Mesothelial cell of epicardium (in vitro differentiated cells): ENCODE measurements around the gene COX7C. TPM values are rescaled to one million over a fixed set of nuclear protein-coding genes. Genes with fewer than 3 reads are reported as not detected.

ENCODE experiments used
- DNase-seq, 2 experiments: peaks; one replicate each; pipeline ENCODE4 v3.0.0; 2021; ENCODE audit warnings: low spot score in 2 of 2; ENCODE audit not compliant: unreplicated experiment in 2 of 2
- H3K27ac Mint-ChIP-seq: 2 replicates; pipeline ENCODE4 v1.8.0; 2021; ENCODE audit warnings: mixed read lengths
- H3K27me3 Mint-ChIP-seq: 2 replicates; pipeline ENCODE4 v1.8.0; 2021; ENCODE audit warnings: low read depth, mixed read lengths
- H3K36me3 Mint-ChIP-seq: 2 replicates; pipeline ENCODE4 v1.8.0; 2021; ENCODE audit warnings: mixed read lengths
- H3K4me1 Mint-ChIP-seq: 2 replicates; pipeline ENCODE4 v1.8.0; 2021; ENCODE audit warnings: mixed read lengths
- H3K4me3 Mint-ChIP-seq: 2 replicates; pipeline ENCODE4 v1.8.0; 2021; ENCODE audit warnings: mild to moderate bottlenecking, moderate library complexity, mixed read lengths
- H3K9me3 Mint-ChIP-seq: 2 replicates; pipeline ENCODE4 v1.8.0; 2021; ENCODE audit warnings: mixed read lengths
- CTCF ChIP-seq: fragments of 200-600 bp; sonication (generic); IDR thresholded peaks from one replicate; pipeline ENCODE4 v1.5.0; 2021; ENCODE audit warnings: antibody characterized with exemption; ENCODE audit not compliant: unreplicated experiment
- total RNA-seq: library from RNA; stranded (reverse); gene quantifications from 3 replicates; pipeline ENCODE4 v1.2.1, GENCODE V29; 2021

Gene COX7C
- total RNA-seq, 1 donor from 2014 or later = 480 TPM

- H3K4me3 Mint-ChIP-seq = no peak overlapping the region
- no peaks in the 10 kb centered on the region for H3K9me3 Mint-ChIP-seq
- H3K27ac Mint-ChIP-seq = no peak overlapping the region
- no peak for TF ChIP-seq CTCF
- peaks cover 14% of the 10 kb centered on the region for H3K36me3 Mint-ChIP-seq
- H3K27me3 Mint-ChIP-seq = peaks cover 2% of the 10 kb centered on the region
- DNase-seq = no peak
- H3K4me1 Mint-ChIP-seq = no peaks in the 10 kb centered on the region
Measured at GRCh38 chr5:86626149-86626548, 8.4 kb downstream of the COX7C start.

- TF ChIP-seq CTCF = no peak
- H3K4me1 Mint-ChIP-seq = no peaks in the 10 kb centered on the region
- peaks cover 2% of the 10 kb centered on the region for H3K27me3 Mint-ChIP-seq
- H3K9me3 Mint-ChIP-seq = no peaks in the 10 kb centered on the region
- DNase-seq = no peak
- H3K36me3 Mint-ChIP-seq = no peaks in the 10 kb centered on the region
- no peak overlapping the region for H3K4me3 Mint-ChIP-seq
- H3K27ac Mint-ChIP-seq = no peak overlapping the region
Measured at GRCh38 chr5:86631165-86631564, 13.4 kb downstream of the COX7C start.

GRCh38 chr5:86640998-86641397 is 23.3 kb downstream of the COX7C start:
- no peak overlapping the region for H3K27ac Mint-ChIP-seq

GRCh38 chr5:86644843-86645242 is 27.1 kb downstream of the COX7C start:
- Mint-ChIP-seq H3K4me1 (peaks cover 2% of the 10 kb centered on the region), H3K9me3 (no peaks in the 10 kb centered on the region), H3K27ac (no peak overlapping the region), H3K27me3 (no peaks in the 10 kb centered on the region), H3K36me3 (no peaks in the 10 kb centered on the region), H3K4me3 (no peak overlapping the region)
- no peak for TF ChIP-seq CTCF
- DNase-seq = no peak

More at GRCh38 chr5:86640998-86641397, 23.3 kb downstream of the COX7C start:
- no peak for TF ChIP-seq CTCF
- no peak overlapping the region for H3K4me3 Mint-ChIP-seq
- H3K4me1 Mint-ChIP-seq = peaks cover 2% of the 10 kb centered on the region
- no peaks in the 10 kb centered on the region for H3K27me3 Mint-ChIP-seq
- DNase-seq = no peak
- H3K9me3 Mint-ChIP-seq = no peaks in the 10 kb centered on the region
- no peaks in the 10 kb centered on the region for H3K36me3 Mint-ChIP-seq

- no peaks in the 10 kb centered on the region for H3K27me3 Mint-ChIP-seq
- peaks cover 2% of the 10 kb centered on the region for H3K4me1 Mint-ChIP-seq
- H3K27ac Mint-ChIP-seq = no peak overlapping the region
- no peak for DNase-seq
- no peak for TF ChIP-seq CTCF
- no peaks in the 10 kb centered on the region for H3K36me3 Mint-ChIP-seq
- H3K9me3 Mint-ChIP-seq = no peaks in the 10 kb centered on the region
- H3K4me3 Mint-ChIP-seq = no peak overlapping the region
Measured at GRCh38 chr5:86645885-86646284, 28.1 kb downstream of the COX7C start.

GRCh38 chr5:86646671-86647070 is 28.9 kb downstream of the COX7C start:
- Mint-ChIP-seq H3K27ac (no peak overlapping the region), H3K36me3 (no peaks in the 10 kb centered on the region), H3K4me3 (no peak overlapping the region), H3K4me1 (no peaks in the 10 kb centered on the region), H3K27me3 (no peaks in the 10 kb centered on the region), H3K9me3 (no peaks in the 10 kb centered on the region)
- no peak for DNase-seq
- no peak for TF ChIP-seq CTCF
